ENCODE results near the gene IFNAR2.

Gene IFNAR2

DNA sequence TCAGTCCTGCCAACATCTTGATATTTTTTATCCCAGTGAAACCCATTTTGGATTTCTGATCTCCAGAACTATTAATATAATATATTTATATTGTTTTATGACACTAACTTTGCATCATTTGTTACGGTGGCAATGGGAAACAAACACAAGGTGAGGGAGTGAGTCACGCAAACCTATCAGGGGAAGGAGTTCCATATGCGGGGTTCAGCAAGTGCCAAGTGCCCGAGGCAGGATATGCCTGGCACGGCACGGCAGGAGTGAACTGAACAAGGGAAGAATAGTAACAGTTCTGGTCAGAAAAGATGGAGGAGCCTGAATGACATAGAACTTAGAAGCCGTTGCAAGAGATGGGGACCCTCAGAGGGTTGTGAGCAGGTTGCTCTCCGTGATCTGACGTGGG is 28.7 kb downstream of the IFNAR2 start:
- no peak overlapping the region for H3K4me2 ChIP-seq (ENCODE audit: low read length)

GRCh38 chr21:33259428-33259827 is 29.7 kb downstream of the IFNAR2 start:
- no peak overlapping the region for H3K9ac ChIP-seq (ENCODE audit: low read length)
- H3K27ac ChIP-seq (ENCODE audit: low read length), result no peak overlapping the region
- H3K27me3 ChIP-seq (ENCODE audit: low read depth, low read length), result no peaks in the 10 kb centered on the region
- H4K20me1 ChIP-seq (ENCODE audit: insufficient read depth, low read length), result no peaks in the 10 kb centered on the region
- no peak overlapping the region for H3K4me2 ChIP-seq (ENCODE audit: low read length)
- TF ChIP-seq CTCF (IDR thresholded peaks at IDR 0.05; ENCODE audit: low read depth, low read length) (no peak), EZH2phosphoT487 (IDR thresholded peaks at IDR 0.05; ENCODE audit: low read depth) (no peak)
- no peak overlapping the region for H3K4me3 ChIP-seq (ENCODE audit: low read length)
- H3K79me2 ChIP-seq (ENCODE audit: low read length), result no peaks in the 10 kb centered on the region
- no peaks in the 10 kb centered on the region for H3K9me3 ChIP-seq (ENCODE audit: insufficient read depth, low read length)
- H3K4me1 ChIP-seq (ENCODE audit: low read length), result peaks cover 10% of the 10 kb centered on the region
- H2AFZ ChIP-seq (ENCODE audit: low read depth, low read length), result no peak overlapping the region
- H3K36me3 ChIP-seq (replicated peaks; ENCODE audit: low read depth, low read length), result peaks cover 32% of the 10 kb centered on the region

More for the DNA sequence above, 28.7 kb downstream of the IFNAR2 start:
- Histone ChIP-seq H3K27ac (ENCODE audit: low read length) (no peak overlapping the region), H3K9ac (ENCODE audit: low read length) (no peak overlapping the region), H4K20me1 (ENCODE audit: insufficient read depth, low read length) (no peaks in the 10 kb centered on the region), H3K36me3 (replicated peaks; ENCODE audit: low read depth, low read length) (peaks cover 36% of the 10 kb centered on the region), H3K4me3 (ENCODE audit: low read length) (no peak overlapping the region), H3K79me2 (ENCODE audit: low read length) (no peaks in the 10 kb centered on the region), H3K9me3 (ENCODE audit: insufficient read depth, low read length) (no peaks in the 10 kb centered on the region), H2AFZ (ENCODE audit: low read depth, low read length) (no peak overlapping the region), H3K4me1 (ENCODE audit: low read length) (peaks cover 10% of the 10 kb centered on the region), H3K27me3 (ENCODE audit: low read depth, low read length) (no peaks in the 10 kb centered on the region)
- TF ChIP-seq CTCF (IDR thresholded peaks at IDR 0.05; ENCODE audit: low read depth, low read length), result no peak
- TF ChIP-seq EZH2phosphoT487 (IDR thresholded peaks at IDR 0.05; ENCODE audit: low read depth), result no peak

DNA sequence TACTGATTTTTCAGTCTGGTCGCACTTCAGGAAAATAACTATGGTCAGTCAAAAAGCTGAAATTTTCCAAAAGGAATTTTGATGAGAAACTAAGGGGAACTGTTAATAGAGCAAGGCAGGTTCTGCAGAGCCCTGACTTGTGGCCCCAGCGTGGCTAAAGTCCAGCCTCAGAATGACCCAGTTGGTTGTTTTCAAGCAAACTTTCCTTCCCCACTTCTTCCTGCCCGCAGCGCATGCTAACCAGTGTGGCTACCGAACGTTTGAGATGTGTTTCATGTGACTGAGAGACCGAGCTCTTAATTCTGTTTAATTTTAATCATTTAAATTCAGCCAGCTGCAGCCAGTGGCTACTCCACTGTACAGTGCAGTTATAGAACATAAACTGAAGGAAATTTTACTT is 30.3 kb downstream of the IFNAR2 start:
- H3K36me3 ChIP-seq (replicated peaks; ENCODE audit: low read depth, low read length), result peaks cover 32% of the 10 kb centered on the region
- no peaks in the 10 kb centered on the region for H3K79me2 ChIP-seq (ENCODE audit: low read length)
- no peaks in the 10 kb centered on the region for H3K9me3 ChIP-seq (ENCODE audit: insufficient read depth, low read length)
- H3K4me1 ChIP-seq (ENCODE audit: low read length), result peaks cover 7% of the 10 kb centered on the region
- H3K27me3 ChIP-seq (ENCODE audit: low read depth, low read length), result no peaks in the 10 kb centered on the region
- no peak overlapping the region for H3K4me2 ChIP-seq (ENCODE audit: low read length)
- H2AFZ ChIP-seq (ENCODE audit: low read depth, low read length), result no peak overlapping the region
- H3K27ac ChIP-seq (ENCODE audit: low read length), result no peak overlapping the region
- H3K9ac ChIP-seq (ENCODE audit: low read length), result no peak overlapping the region
- H4K20me1 ChIP-seq (ENCODE audit: insufficient read depth, low read length), result no peaks in the 10 kb centered on the region
- TF ChIP-seq EZH2phosphoT487 (IDR thresholded peaks at IDR 0.05; ENCODE audit: low read depth) (no peak), CTCF (IDR thresholded peaks at IDR 0.05; ENCODE audit: low read depth, low read length) (no peak)
- H3K4me3 ChIP-seq (ENCODE audit: low read length), result no peak overlapping the region

GRCh38 chr21:33261635-33262034 is 31.9 kb downstream of the IFNAR2 start:
- peaks cover 21% of the 10 kb centered on the region for H3K36me3 ChIP-seq (replicated peaks; ENCODE audit: low read depth, low read length)
- TF ChIP-seq CTCF (IDR thresholded peaks at IDR 0.05; ENCODE audit: low read depth, low read length) (no peak), EZH2phosphoT487 (IDR thresholded peaks at IDR 0.05; ENCODE audit: low read depth) (no peak)
- H3K9ac ChIP-seq (ENCODE audit: low read length), result no peak overlapping the region
- no peak overlapping the region for H3K4me3 ChIP-seq (ENCODE audit: low read length)
- H3K4me2 ChIP-seq (ENCODE audit: low read length), result no peak overlapping the region
- H3K79me2 ChIP-seq (ENCODE audit: low read length), result peaks cover under 1% of the 10 kb centered on the region; the same call in 1 of the 2 replicates
- H4K20me1 ChIP-seq (ENCODE audit: insufficient read depth, low read length), result 0 out of 2 replicates have a peak, but pooled peaks cover 5% of the 10 kb centered on the region
- H3K9me3 ChIP-seq (ENCODE audit: insufficient read depth, low read length), result no peaks in the 10 kb centered on the region
- no peak overlapping the region for H3K27ac ChIP-seq (ENCODE audit: low read length)
- peaks cover 9% of the 10 kb centered on the region for H3K4me1 ChIP-seq (ENCODE audit: low read length)
- H2AFZ ChIP-seq (ENCODE audit: low read depth, low read length), result no peak overlapping the region
- H3K27me3 ChIP-seq (ENCODE audit: low read depth, low read length), result no peaks in the 10 kb centered on the region

All from OCI-LY3 (cell line).